C4-2B (cell line): ENCODE results near the gene RBP3.

Source experiments
- CTCF ChIP-seq: fragments of 450-650 bp; conservative IDR thresholded peaks from 2 replicates; pipeline ENCODE4 v1.5.1; 2017; ENCODE audit warnings: mild to moderate bottlenecking
- ZFX ChIP-seq: fragments of 450-650 bp; IDR thresholded peaks from 2 replicates; pipeline ENCODE4 v1.6.1; 2017

GRCh38 chr10:47357911-47358310 is 9.7 kb downstream of the RBP3 start:
- no peak for TF ChIP-seq CTCF
- no peak for TF ChIP-seq ZFX
